RWPE1 (cell line): ENCODE results near the gene FOXP1.

Experiments used
- CTCF ChIA-PET: fragments of 350-600 bp; sonication (Branson Sonifier 250); formaldehyde crosslinking; extraction: SDS; loops from one replicate; lab custom pipeline; 2021; lab: Yijun Ruan, JAX
- POLR2A ChIA-PET: fragments of 400-600 bp; formaldehyde crosslinking; extraction: SDS; loops from one replicate; lab custom pipeline; 2020; ENCODE audit warnings: antibody characterized with exemption; ENCODE audit not compliant: low non-redundant PET; lab: Yijun Ruan, JAX
- DNase-seq: peaks from one replicate; pipeline ENCODE4 v3.0.0; 2012; ENCODE audit warnings: low spot score
- H3K27ac ChIP-seq: fragments of 450-650 bp; 2 replicates; pipeline ENCODE4 v1.5.1; 2017
- TF ChIP-seq, protein P1 (sequence below): fragments of 450-650 bp; conservative IDR thresholded peaks from 2 replicates; pipeline ENCODE4 v1.5.1; 2017; ENCODE audit warnings: low read depth, mild to moderate bottlenecking

The FOXP1 gene

DNA sequence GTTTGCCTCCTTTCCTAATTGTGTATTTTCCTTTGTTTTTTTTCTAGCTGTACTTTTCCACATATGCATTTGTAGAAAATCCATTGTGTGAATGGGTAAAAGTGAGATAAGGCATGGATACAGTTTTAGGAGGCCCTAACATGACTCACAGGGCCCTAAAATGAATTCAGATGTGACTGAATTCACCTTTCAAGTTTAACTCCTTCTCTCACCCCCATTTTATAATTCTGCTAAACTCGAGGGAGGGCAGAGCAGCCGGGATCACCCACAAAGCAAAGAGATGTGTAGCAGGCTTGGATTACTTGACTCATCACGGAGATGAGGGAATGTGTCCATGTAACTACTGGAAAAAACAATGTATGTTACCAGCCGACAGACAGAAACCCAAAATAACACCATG lies 59.9 kb downstream of the FOXP1 start:
- CTCF ChIA-PET, result no interaction called here

DNA sequence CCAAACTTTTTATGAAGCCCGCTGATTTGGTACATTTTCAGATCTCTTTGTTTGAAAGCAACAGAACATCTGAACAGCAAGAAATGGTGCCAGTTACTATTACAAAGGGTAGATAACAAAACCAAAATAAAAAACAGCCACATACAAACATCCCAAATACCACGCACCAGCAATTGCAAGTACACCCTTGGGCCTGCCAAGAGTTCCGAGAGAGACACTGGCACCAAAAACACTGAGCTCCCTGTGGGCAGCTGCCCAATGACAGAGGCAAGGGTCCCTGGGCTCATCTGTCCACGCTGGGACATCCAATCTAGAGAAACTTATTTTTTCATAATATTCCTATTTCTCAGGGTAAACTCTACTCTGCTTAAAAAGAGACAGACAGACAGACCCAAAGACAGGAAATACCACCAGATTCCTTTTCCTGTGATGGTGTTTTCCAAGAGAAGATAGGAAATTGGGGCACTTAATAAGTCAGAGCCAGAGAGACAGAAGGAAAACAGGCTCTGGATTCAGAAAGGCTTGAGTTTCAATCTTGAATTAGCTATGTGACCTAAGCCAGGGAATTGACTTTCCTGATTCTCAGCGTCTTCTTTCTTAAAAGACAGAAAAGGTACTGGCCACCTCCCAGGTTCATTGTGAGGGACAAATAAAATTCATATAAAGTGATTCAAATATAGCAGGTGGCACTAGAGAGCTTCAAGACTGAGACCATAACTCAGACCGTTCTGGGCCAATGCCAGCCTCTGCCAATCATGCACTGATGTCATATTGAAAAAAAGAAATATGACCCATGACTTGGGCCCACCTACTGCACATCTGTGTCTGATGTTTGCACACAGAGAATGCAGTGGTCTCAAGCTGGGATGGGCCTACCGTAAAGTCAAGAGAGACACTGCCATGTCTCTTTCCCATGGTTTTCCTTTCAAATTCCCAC lies 61.3 kb downstream of the FOXP1 start:
- DNase-seq, result no peak
- no peak overlapping the region for H3K27ac ChIP-seq
- ChIA-PET POLR2A (no interaction called here), CTCF (interaction anchor here (0.6 kb wide), 1 partner anchor 8 kb away, joined by 3 read pairs; no protein-coding TSS in a partner anchor)
- TF ChIP-seq, protein P1, sequence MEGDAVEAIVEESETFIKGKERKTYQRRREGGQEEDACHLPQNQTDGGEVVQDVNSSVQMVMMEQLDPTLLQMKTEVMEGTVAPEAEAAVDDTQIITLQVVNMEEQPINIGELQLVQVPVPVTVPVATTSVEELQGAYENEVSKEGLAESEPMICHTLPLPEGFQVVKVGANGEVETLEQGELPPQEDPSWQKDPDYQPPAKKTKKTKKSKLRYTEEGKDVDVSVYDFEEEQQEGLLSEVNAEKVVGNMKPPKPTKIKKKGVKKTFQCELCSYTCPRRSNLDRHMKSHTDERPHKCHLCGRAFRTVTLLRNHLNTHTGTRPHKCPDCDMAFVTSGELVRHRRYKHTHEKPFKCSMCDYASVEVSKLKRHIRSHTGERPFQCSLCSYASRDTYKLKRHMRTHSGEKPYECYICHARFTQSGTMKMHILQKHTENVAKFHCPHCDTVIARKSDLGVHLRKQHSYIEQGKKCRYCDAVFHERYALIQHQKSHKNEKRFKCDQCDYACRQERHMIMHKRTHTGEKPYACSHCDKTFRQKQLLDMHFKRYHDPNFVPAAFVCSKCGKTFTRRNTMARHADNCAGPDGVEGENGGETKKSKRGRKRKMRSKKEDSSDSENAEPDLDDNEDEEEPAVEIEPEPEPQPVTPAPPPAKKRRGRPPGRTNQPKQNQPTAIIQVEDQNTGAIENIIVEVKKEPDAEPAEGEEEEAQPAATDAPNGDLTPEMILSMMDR, result no peak

More for the DNA sequence above, 59.9 kb downstream of the FOXP1 start:
- H3K27ac ChIP-seq, result no peak overlapping the region
- TF ChIP-seq, protein P1, result no peak
- no peak for DNase-seq
- POLR2A ChIA-PET, result no interaction called here

DNA sequence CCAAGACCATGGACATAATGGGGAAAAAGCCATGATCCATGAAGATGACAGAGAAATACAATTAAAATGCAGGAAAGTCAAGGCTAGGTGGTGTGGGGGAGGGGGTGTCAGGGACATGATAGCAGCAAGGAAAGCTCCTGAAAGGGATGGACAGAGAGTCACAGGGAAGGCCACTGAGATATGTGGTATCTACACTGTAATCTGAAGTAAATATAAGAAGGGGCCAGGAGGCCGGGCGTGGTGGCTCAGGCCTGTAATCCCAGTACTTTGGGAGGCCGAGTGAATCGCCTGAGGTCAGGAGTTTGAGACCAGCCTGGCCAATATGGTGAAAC lies 62.5 kb downstream of the FOXP1 start:
- no peak for DNase-seq
- CTCF ChIA-PET, result no interaction called here
- TF ChIP-seq, protein P1, result no peak
- H3K27ac ChIP-seq, result no peak overlapping the region
- POLR2A ChIA-PET, result no interaction called here

DNA sequence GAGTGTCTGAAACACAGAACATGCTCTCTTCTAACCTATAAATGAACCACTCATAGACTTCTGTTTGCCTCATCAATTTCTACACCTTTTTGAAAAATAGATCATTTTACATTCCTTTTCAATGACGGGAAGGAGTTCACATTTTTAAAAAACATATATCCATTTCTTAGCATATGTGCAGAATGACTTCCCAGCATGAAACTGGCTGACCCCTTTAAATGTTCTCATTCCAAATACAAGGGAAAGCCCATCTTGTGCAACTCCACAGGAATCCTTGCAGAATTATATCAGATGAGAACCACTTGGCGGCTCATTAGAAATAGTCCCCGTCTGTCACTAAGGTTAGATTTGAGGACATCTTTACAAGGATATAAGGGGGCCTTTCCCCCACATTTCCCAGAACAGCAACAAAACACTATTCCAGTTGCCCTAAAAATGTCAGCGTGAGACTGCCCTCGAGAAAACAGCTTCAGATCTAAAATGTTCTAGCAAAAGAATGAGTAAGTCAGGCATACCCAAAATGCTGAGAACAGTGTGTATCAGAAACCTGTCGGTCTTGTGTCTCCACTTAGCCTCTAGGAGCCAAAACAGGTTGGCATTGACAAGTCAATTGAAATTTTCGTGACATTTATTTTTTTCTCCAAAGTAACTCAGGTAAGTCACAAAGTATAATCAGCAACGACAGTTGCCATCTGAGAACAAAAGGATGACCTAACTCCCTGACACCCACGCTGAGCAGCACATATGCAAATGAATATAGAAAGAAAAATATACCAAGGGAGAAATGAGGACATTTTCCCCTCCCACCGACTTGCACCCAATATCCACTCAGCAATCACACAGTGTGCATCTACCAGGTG lies 63.1 kb downstream of the FOXP1 start:
- ChIA-PET CTCF (no interaction called here), POLR2A (no interaction called here)
- no peak for DNase-seq

DNA sequence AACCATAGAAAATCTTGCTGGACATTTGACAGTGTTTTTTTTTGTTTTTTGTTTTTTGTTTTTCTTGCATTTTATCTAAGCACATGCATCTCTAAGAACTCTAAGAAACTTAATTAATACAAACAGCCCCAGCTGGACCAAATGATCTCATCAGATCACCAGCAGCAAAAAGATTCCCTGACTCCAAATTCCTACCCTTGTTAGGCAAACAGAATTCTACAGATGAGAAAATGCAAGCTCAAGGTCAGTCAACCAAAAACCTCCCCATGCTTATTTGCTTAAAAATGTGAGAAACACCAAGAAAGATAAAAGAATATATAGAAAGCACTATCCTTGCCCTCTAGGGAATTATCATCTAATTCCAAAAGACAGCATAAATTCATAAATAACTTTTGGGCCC lies 65.4 kb downstream of the FOXP1 start:
- POLR2A ChIA-PET, result no interaction called here
- CTCF ChIA-PET, result no interaction called here
- no peak for DNase-seq
- H3K27ac ChIP-seq, result no peak overlapping the region
- TF ChIP-seq, protein P1, result no peak

More for the DNA sequence above, 63.1 kb downstream of the FOXP1 start:
- H3K27ac ChIP-seq, result no peak overlapping the region
- TF ChIP-seq, protein P1, result no peak

DNA sequence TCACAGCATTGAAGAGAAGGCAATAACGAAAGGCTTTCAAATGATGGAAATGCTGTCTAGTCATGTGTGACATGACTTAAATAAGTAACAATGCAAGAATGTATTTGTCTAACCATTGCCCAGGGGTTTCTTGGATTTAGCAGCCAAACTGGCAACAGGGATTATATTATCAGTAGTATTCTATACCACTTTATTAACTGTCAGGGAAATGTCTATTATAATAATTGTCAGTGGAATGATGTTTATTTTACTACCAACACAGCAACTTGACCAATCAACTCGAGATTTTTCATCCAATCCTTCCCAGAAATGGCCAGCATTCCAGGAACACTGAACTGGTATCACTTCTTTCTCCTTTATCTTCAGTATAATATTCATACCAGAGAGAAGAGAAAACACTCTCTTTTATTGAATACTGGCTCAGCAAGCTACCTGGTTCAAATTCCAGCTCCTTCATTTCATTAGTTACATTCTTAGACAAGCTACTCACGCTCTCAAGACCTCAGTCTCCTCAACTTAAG lies 66.2 kb downstream of the FOXP1 start:
- H3K27ac ChIP-seq, result no peak overlapping the region
- TF ChIP-seq, protein P1, result no peak
- ChIA-PET POLR2A (no interaction called here), CTCF (no interaction called here)
- DNase-seq, result no peak
